ENCODE data around the gene MED13L.

The MED13L gene

GRCh38 chr12:116227811-116228210 is 49.7 kb downstream of the MED13L start:
- H3K27ac ChIP-seq: no peak overlapping the region
- no peak for TF ChIP-seq CTCF (IDR thresholded peaks at IDR 0.05; ENCODE audit: low read depth, low read length)
- no peaks in the 10 kb centered on the region for H3K9me3 ChIP-seq (ENCODE audit: severe bottlenecking)
- no peaks in the 10 kb centered on the region for H3K27me3 ChIP-seq (ENCODE audit: insufficient read depth, low read depth, severe bottlenecking)
- H3K36me3 ChIP-seq: no peaks in the 10 kb centered on the region
- H3K4me3 ChIP-seq (ENCODE audit: low read depth, low read length): no peak overlapping the region
- DNase-seq: no peak

- no peak overlapping the region for H3K4me3 ChIP-seq (ENCODE audit: low read depth, low read length)
- no peaks in the 10 kb centered on the region for H3K36me3 ChIP-seq
- DNase-seq: no peak
- H3K27ac ChIP-seq: no peak overlapping the region
- H3K27me3 ChIP-seq (ENCODE audit: insufficient read depth, low read depth, severe bottlenecking): no peaks in the 10 kb centered on the region
- H3K9me3 ChIP-seq (ENCODE audit: severe bottlenecking): no peaks in the 10 kb centered on the region
- no peak for TF ChIP-seq CTCF (IDR thresholded peaks at IDR 0.05; ENCODE audit: low read depth, low read length)
These were observed 51.5 kb downstream of the MED13L start for GRCh38 chr12:116226026-116226425.

- Histone ChIP-seq H3K9me3 (ENCODE audit: severe bottlenecking) (no peaks in the 10 kb centered on the region), H3K4me3 (ENCODE audit: low read depth, low read length) (no peak overlapping the region), H3K27me3 (ENCODE audit: insufficient read depth, low read depth, severe bottlenecking) (no peaks in the 10 kb centered on the region), H3K36me3 (no peaks in the 10 kb centered on the region), H3K27ac (no peak overlapping the region)
- DNase-seq: no peak
- no peak for TF ChIP-seq CTCF (IDR thresholded peaks at IDR 0.05; ENCODE audit: low read depth, low read length)
These were observed 55.1 kb downstream of the MED13L start for GRCh38 chr12:116222358-116222757.

GRCh38 chr12:116220756-116221155 is 56.7 kb downstream of the MED13L start:
- no peak for TF ChIP-seq CTCF (IDR thresholded peaks at IDR 0.05; ENCODE audit: low read depth, low read length)
- Histone ChIP-seq H3K4me3 (ENCODE audit: low read depth, low read length) (no peak overlapping the region), H3K27me3 (ENCODE audit: insufficient read depth, low read depth, severe bottlenecking) (no peaks in the 10 kb centered on the region), H3K27ac (no peak overlapping the region), H3K36me3 (no peaks in the 10 kb centered on the region), H3K9me3 (ENCODE audit: severe bottlenecking) (no peaks in the 10 kb centered on the region)
- DNase-seq: no peak

GRCh38 chr12:116217045-116217735 is 60.3 kb downstream of the MED13L start:
- no peaks in the 10 kb centered on the region for H3K36me3 ChIP-seq
- H3K27me3 ChIP-seq (ENCODE audit: insufficient read depth, low read depth, severe bottlenecking): no peaks in the 10 kb centered on the region
- no peaks in the 10 kb centered on the region for H3K9me3 ChIP-seq (ENCODE audit: severe bottlenecking)
- H3K4me3 ChIP-seq (ENCODE audit: low read depth, low read length): no peak overlapping the region
- no peak for DNase-seq
- no peak overlapping the region for H3K27ac ChIP-seq
- no peak for TF ChIP-seq CTCF (IDR thresholded peaks at IDR 0.05; ENCODE audit: low read depth, low read length)
